Erythroblast (primary cell): ENCODE data around the gene PARK7.

Source experiments
- DNase-seq, 2 experiments: peaks; one replicate each; lab custom pipeline; 2025; lab: John Stamatoyannopoulos, UW
- GATA1 ChIP-seq: IDR thresholded peaks from 2 replicates; pipeline ENCODE4 v1.6.1; 2011; ENCODE audit warnings: low read depth, mild to moderate bottlenecking, control low read depth, low read length, moderate library complexity
- POLR2A ChIP-seq: IDR thresholded peaks from 2 replicates; pipeline ENCODE4 v1.6.1; 2011; ENCODE audit warnings: mild to moderate bottlenecking, low read length

Gene PARK7

GRCh38 chr1:8015036-8015808, 53.7 kb downstream of the PARK7 start:
- DNase-seq = peak; percentile 47 to 65

DNA sequence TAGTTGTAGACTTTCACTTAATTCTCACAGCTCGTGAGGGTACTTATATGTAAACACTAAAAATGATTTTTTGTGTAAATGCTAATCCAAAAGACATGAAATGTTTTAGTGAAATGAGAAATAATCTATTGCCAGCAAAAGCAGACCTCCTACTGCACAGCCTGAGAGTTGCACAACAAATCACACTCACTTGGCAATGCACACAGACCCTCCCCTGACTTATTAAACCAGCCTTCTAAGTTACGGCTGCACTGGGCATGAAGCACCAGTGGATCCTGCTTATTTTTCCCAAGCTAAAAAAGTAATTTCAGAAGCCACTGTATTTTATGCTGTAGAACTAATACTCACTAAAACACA, 54.3 kb downstream of the PARK7 start:
- TF ChIP-seq POLR2A = no peak
- TF ChIP-seq GATA1 = no peak
- no peak for DNase-seq

More at GRCh38 chr1:8015036-8015808, 53.7 kb downstream of the PARK7 start:
- TF ChIP-seq POLR2A (no peak), GATA1 (peak; percentile 21)

DNA sequence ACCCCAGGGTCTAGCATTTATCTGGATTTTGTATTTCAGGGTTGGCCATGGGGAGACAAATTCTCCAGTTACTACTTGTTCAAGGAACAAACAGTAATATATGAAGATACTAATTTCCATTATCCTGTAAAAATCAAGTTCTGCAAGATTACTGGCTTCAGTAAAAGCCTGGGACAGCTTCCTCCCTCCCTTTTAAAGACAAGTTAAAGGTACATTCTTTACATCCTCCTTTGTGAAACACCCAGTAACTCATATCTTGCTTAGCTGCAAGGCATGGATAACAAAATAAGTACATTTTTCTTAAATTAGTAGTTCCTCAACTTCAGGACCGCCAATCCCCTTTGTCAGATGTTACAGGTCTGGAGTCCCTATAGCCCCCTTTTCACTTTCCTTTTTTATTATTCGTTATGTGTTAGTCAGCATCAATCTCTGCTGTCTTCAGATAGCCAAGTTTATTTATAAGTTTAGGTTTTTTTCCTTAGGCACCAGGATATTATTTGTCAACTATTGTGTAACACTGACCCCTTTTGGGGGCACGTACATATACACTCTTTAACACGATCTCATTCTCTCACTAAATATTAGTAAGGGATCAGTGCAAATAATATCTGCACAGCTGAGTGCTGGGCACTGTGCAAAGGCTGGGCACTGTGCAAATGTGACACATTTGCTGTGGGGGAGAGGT, 54.8 kb downstream of the PARK7 start:
- TF ChIP-seq POLR2A (no peak), GATA1 (no peak)
- DNase-seq = no peak

DNA sequence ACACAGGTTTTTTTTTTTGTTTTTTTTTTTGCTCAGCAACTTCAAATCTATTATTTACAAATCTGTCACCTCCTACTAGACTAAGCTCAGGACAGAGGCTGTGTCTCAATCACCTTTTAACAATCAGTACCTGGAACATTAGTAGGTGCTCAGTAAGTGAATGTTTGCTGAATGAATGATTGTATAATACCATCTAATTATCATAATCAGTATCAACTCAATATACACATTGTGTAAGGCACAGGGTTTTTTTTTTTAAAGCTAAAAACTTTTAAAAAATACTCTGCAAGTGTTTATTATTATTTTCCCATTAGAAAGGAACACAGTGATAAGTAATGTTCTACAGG, 55.4 kb downstream of the PARK7 start:
- TF ChIP-seq POLR2A = no peak
- TF ChIP-seq GATA1 = no peak
- no peak for DNase-seq

DNA sequence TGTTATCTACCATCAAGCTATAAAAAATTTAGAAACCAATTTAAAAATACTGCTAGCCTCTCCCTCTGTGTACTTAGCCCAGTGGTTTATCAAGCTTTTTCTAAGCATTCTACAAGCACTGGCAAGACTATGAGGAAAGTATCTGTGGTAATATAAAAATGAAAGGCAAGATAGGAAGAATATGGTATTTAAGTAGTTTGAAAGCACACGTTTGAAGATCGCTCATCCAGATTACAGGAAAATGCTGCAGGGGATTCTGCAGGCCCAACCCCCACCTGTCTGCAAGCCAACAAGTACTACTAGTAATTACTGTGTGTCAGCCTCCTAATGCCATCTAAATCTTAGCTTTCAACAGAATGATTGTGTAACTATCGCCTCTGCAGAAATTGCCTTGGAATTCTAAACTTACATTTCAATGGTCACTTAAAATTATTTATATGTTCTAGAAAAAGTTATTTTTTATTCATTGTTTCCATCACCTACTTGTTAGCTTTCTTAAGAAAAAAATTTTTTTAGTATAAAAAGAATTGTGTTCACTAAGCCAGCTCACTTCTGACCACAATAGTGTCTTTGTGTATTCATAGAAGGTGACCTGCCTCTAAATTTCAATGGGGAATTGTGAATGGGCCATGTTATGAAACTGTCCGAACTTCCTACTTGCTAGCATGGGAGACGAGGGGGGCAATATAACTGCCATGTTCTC, 56.1 kb downstream of the PARK7 start:
- no peak for DNase-seq
- TF ChIP-seq POLR2A (no peak), GATA1 (no peak)

DNA sequence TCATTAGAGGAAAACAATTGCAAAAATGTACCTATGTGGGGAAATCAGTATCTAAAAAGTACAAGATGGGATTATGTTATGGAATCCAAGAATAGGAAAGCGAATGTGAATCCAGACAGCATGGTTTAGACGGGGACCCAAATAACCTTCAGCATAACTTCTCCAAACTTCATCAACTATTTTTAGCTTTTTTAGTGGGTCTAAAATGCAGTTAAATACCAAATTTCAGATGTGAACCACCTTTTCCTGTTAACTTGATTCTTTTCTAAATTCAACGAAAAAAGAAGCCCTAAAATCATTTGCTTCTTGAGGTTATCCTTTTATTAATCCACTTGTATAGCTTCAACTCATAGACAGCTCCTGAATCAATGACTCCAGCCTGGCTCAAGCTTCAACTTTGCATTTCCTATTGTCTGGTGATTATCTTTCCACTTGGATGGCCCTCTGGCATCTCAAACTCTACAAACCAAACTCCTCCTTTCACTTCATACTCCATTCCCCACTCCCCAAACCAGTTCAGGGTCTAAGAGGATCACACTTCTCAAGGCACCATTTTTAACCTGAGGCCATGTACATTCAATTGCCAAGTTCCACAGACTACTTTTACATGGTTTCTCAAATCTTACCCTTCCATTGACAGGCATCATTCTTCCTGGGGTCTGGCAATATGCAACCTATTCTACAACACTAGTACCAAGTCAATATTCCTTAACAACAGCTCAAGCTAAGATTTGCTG, 57.1 kb downstream of the PARK7 start:
- no peak for DNase-seq
- no peak for TF ChIP-seq POLR2A
- TF ChIP-seq GATA1 = no peak

DNA sequence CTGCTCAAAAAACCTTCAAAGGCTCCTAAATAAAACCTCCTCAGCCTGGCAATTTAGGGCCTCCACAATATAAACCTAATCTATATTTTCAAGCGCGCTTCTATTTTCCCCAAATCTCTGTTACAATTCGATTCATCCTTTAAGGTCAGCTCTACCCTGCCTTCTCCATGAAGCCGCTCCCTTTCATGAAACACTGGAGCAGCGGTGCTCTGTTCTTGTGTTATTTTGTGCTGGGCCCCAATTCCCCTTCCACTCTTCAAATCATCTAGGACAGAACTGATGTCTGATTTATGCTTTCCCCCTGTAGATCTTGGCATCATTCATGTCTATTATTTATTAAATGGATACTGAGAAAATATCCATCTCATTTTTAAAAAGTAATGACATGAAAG, 57.7 kb downstream of the PARK7 start:
- TF ChIP-seq GATA1 = no peak
- TF ChIP-seq POLR2A = no peak
- DNase-seq = no peak

DNA sequence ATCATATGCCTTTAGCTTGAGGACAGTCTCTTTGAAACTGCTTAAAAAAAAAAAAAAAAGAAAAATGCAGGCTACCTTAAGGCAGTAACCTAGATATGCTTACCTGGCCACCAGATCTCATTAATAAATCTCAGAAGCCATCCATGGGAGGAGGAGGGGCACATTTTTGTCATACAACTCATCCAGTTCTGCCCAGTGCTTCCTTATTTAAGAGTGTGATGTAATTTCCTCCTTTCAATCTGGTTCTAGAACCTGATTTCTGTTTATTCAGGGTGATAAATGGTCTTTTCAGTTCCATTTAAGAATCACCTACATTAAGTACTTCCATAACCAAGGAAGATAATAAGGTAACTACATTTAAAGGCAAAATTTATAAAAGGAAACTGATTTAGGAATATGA, 58.5 kb downstream of the PARK7 start:
- DNase-seq = no peak

DNA sequence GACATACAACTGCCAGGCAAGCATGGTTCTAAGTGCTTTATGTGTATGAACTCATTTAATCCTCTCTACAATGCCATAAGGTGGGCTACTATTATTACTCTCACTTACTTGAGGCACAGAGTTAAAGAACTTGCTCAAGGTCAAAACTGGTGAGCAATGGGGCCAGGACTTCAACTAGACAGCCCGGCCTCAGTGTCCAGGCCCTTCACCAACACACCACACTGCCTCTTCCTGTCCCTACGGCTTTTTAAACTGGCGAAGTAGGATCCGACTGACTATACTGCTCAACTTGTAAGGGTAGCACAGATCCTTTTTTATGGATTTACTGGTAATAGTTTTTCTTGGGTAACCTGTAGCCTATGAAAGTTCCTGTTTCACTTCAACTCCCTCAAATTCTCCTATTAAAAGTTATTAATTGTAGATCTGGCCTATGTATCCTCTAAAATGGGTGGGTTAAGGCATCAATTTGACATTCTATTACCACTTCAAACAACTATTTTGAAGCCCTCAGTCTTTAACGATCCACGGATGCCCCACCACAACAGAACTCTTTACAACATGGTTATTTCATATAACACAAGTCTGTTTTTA, 60.3 kb downstream of the PARK7 start:
- DNase-seq = no peak
- TF ChIP-seq POLR2A = no peak
- TF ChIP-seq GATA1 = no peak

More for the DNA sequence above, 58.5 kb downstream of the PARK7 start:
- TF ChIP-seq POLR2A = no peak
- TF ChIP-seq GATA1 = no peak

- TF ChIP-seq POLR2A = no peak
- no peak for TF ChIP-seq GATA1
- no peak for DNase-seq
Observed at GRCh38 chr1:8022395-8023286, 61.1 kb downstream of the PARK7 start.

DNA sequence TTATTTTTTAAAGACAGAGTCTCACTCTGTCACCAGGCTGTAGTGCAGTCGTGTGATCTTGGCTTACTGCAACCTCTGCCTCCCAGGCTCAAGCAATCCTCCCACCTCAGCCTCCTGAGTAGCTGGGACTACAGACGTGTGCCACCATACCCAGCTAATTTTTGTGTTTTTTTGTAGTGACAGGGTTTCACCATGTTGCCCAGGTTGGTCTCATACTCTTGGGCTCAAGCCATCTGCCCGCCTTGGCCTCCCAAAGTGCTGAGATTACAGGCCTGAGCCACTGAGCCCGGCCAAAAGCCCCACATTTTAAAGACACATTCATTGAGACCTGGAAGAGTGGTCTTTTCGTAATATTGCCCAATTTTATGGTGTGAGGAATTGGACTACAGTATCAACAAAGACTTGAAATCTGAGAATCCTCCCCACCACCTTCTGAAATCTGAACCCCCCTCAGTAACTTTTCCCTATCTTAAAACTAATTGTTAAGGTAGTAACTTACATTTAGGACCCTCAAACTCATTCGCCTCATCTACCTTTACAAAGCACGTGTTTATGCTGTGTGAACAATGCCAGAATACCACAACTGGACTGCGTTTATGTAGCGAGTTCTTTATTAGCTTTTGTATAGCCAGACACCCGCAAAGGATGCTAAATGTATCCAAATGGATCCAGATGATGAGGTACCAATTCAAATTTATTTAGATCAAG, 61.9 kb downstream of the PARK7 start:
- peak; percentile 6 for TF ChIP-seq POLR2A
- no peak for TF ChIP-seq GATA1
- DNase-seq = no peak

GRCh38 chr1:8023995-8024313, 62.4 kb downstream of the PARK7 start:
- DNase-seq = no peak
- TF ChIP-seq POLR2A (no peak), GATA1 (no peak)
